HEK293 (cell line): ENCODE data around the gene ABLIM3.

ENCODE experiments used
- ELK4 ChIP-seq: IDR thresholded peaks from 2 replicates; pipeline ENCODE4 v1.6.1; 2011; ENCODE audit warnings: mild to moderate bottlenecking, low read depth, low read length, borderline replicate concordance
- HOXA7 ChIP-seq: sonication (generic); formaldehyde crosslinking; IDR thresholded peaks from 2 replicates; pipeline ENCODE4 v1.8.1; 2022; ENCODE audit warnings: missing genetic modification reagents, borderline replicate concordance
- PBX3 ChIP-seq: sonication (generic); formaldehyde crosslinking; IDR thresholded peaks from 2 replicates; pipeline ENCODE4 v1.8.1; 2022; ENCODE audit warnings: mild to moderate bottlenecking, moderate library complexity, missing genetic modification reagents
- YY1 ChIP-seq: fragments of 450-650 bp; formaldehyde crosslinking; IDR thresholded peaks from 2 replicates; pipeline ENCODE4 v1.5.1; 2018; ENCODE audit warnings: missing biosample characterization, missing genetic modification characterization
- ZFP37 ChIP-seq: fragments of 450-650 bp; formaldehyde crosslinking; IDR thresholded peaks from 2 replicates; pipeline ENCODE4 v1.5.1; 2016; ENCODE audit warnings: missing biosample characterization, missing genetic modification characterization
- ZNF24 ChIP-seq: fragments of 450-650 bp; formaldehyde crosslinking; IDR thresholded peaks from 2 replicates; pipeline ENCODE4 v1.5.1; 2016; ENCODE audit warnings: missing biosample characterization, missing genetic modification characterization
- ZNF274 ChIP-seq, 2 experiments: fragments of 200-500 bp in 1 of 2; fragments of 450-650 bp in 1 of 2; sonication (Bioruptor generic) in 1 of 2; formaldehyde crosslinking in 1 of 2; IDR thresholded peaks; 2 replicates each; pipeline versions ENCODE4 v1.5.1 to v1.6.1; 2014 to 2016; ENCODE audit warnings: borderline replicate concordance in 1 of 2, inconsistent platforms in 1 of 2, low read length in 1 of 2, missing biosample characterization in 1 of 2, missing genetic modification characterization in 1 of 2
- ZNF362 ChIP-seq: fragments of 450-650 bp; formaldehyde crosslinking; IDR thresholded peaks from 2 replicates; pipeline ENCODE4 v1.5.1; 2016; ENCODE audit warnings: missing biosample characterization, missing genetic modification characterization
- ZNF658 ChIP-seq: fragments of 450-650 bp; formaldehyde crosslinking; IDR thresholded peaks from 2 replicates; pipeline ENCODE4; 2016; ENCODE audit warnings: missing biosample characterization, missing genetic modification characterization
- ZSCAN18 ChIP-seq: fragments of 450-650 bp; formaldehyde crosslinking; IDR thresholded peaks from 2 replicates; pipeline ENCODE4 v1.5.1; 2016; ENCODE audit warnings: missing biosample characterization, missing genetic modification characterization
- TF ChIP-seq, protein P1 (sequence below): fragments of 450-650 bp; formaldehyde crosslinking; IDR thresholded peaks from 2 replicates; pipeline ENCODE4 v1.5.1; 2016; ENCODE audit warnings: missing biosample characterization, missing genetic modification characterization

GRCh38 chr5:149297340-149298025, 156.2 kb downstream of the ABLIM3 start:
- TF ChIP-seq, protein P1, sequence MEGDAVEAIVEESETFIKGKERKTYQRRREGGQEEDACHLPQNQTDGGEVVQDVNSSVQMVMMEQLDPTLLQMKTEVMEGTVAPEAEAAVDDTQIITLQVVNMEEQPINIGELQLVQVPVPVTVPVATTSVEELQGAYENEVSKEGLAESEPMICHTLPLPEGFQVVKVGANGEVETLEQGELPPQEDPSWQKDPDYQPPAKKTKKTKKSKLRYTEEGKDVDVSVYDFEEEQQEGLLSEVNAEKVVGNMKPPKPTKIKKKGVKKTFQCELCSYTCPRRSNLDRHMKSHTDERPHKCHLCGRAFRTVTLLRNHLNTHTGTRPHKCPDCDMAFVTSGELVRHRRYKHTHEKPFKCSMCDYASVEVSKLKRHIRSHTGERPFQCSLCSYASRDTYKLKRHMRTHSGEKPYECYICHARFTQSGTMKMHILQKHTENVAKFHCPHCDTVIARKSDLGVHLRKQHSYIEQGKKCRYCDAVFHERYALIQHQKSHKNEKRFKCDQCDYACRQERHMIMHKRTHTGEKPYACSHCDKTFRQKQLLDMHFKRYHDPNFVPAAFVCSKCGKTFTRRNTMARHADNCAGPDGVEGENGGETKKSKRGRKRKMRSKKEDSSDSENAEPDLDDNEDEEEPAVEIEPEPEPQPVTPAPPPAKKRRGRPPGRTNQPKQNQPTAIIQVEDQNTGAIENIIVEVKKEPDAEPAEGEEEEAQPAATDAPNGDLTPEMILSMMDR (tag by site-specific recombination) = no peak
- no peak for TF ChIP-seq ZSCAN18 (tag by site-specific recombination)
- TF ChIP-seq PBX3 (CRISPR knock-in tag) = no peak
- TF ChIP-seq ZNF362 (tag by site-specific recombination) = no peak
- no peak for TF ChIP-seq YY1 (tag by site-specific recombination)
- TF ChIP-seq ZNF274 (IDR thresholded peaks at IDR 0.05; ENCODE audit: low read length) = no peak
- no peak for TF ChIP-seq ZNF274 (tag by site-specific recombination; IDR thresholded peaks at IDR 0.05; ENCODE audit: borderline replicate concordance)
- no peak for TF ChIP-seq ELK4
- no peak for TF ChIP-seq ZNF24 (tag by site-specific recombination)
- no peak for TF ChIP-seq HOXA7 (CRISPR knock-in tag)
- TF ChIP-seq ZFP37 (tag by site-specific recombination) = no peak
- TF ChIP-seq ZNF658 (tag by site-specific recombination) = no peak
